K562 (cell line): Measurements from ENCODE around the gene DAO. TPM values are rescaled to one million over a fixed set of nuclear protein-coding genes. Genes with fewer than 3 reads are reported as not detected.

ENCODE experiments used
- ATAC-seq: fragments of 200-7000 bp; cut with Tn5 transposase; 3 replicates; pipeline ENCODE4 v1.9.1; 2020; ENCODE audit warnings: moderate library complexity
- BruUV-seq: library from RNA; stranded (reverse); fragments of 400-500 nt; replicated peaks from 2 replicates; lab custom pipeline; 2021; lab: Mats Ljungman, UMichigan
- CTCF ChIA-PET: fragments of 300-600 bp; formaldehyde crosslinking; extraction: SDS; loops from one replicate; lab custom pipeline; 2021; ENCODE audit warnings: low intra/inter-chr PET ratio; lab: Yijun Ruan, JAX
- POLR2A ChIA-PET: fragments of 300-600, 350-650 bp; sonication (Branson Sonifier 250); formaldehyde crosslinking; extraction: SDS; loops from one replicate; lab custom pipeline; 2021; ENCODE audit warnings: antibody characterized with exemption, inconsistent platforms; lab: Yijun Ruan, JAX
- DNase-seq, 4 experiments: peaks; one replicate each; pipeline versions ENCODE4 v3.0.0 to v3.0.0-alpha.2; 2011 to 2018; ENCODE audit warnings: low spot score in 3 of 4, mixed read lengths in 3 of 4; ENCODE audit errors: extremely low read depth in 1 of 4
- FAIRE-seq: peaks from 2 replicates; lab custom pipeline; 2011; peaks lifted over from hg19 to GRCh38; lab: Jason Lieb, UNC
- H2AFZ ChIP-seq: 2 replicates; pipeline ENCODE4 v1.6.0; 2011; ENCODE audit warnings: low read depth, low read length, control low read depth, inconsistent platforms
- H3K27ac ChIP-seq: fragments of 200-600 bp; 3 replicates; pipeline ENCODE4 v1.8.0; 2011; ENCODE audit warnings: low read depth, mild to moderate bottlenecking, control low read depth, inconsistent platforms, low read length, moderate library complexity, mixed read lengths; ENCODE audit errors: extremely low read depth
- H3K27me3 ChIP-seq, 2 experiments: fragments of 300-600 bp in 1 of 2; 2 replicates in 1 of 2; 3 replicates in 1 of 2; pipeline versions ENCODE4 v1.6.0 to v1.8.0; 2011; ENCODE audit warnings: inconsistent platforms in 2 of 2, low read length in 2 of 2, mild to moderate bottlenecking in 1 of 2, mixed read lengths in 1 of 2, moderate library complexity in 1 of 2; ENCODE audit not compliant: control insufficient read depth in 2 of 2, insufficient read depth in 2 of 2
- H3K36me3 ChIP-seq: fragments of 300-600 bp; 3 replicates; pipeline ENCODE4 v1.8.0; 2011; ENCODE audit warnings: mild to moderate bottlenecking, low read length, inconsistent platforms; ENCODE audit not compliant: control insufficient read depth, insufficient read depth
- H3K4me1 ChIP-seq, 2 experiments: fragments of 200-600 bp in 1 of 2; replicated peaks in 1 of 2; 2 replicates in 1 of 2; 3 replicates in 1 of 2; pipeline versions ENCODE4 v1.5.1 to v1.8.0; 2011; ENCODE audit warnings: inconsistent platforms in 2 of 2, low read length in 2 of 2, mild to moderate bottlenecking in 1 of 2, mixed read lengths in 1 of 2, moderate library complexity in 1 of 2; ENCODE audit not compliant: control insufficient read depth in 2 of 2, insufficient read depth in 2 of 2
- H3K4me2 ChIP-seq: 2 replicates; pipeline ENCODE4 v1.6.1; 2011; ENCODE audit warnings: low read length, control low read depth, inconsistent platforms, mixed read lengths; ENCODE audit not compliant: insufficient read depth
- H3K4me3 ChIP-seq: fragments of 200-600 bp; sonication (generic), shearing (Covaris generic); 2 replicates; pipeline ENCODE4 v1.5.1; 2016; ENCODE audit warnings: control low read depth, inconsistent platforms
- H3K79me2 ChIP-seq: fragments of 200-600 bp; 3 replicates; pipeline ENCODE4 v1.8.0; 2011; ENCODE audit warnings: low read length, inconsistent platforms; ENCODE audit not compliant: control insufficient read depth, insufficient read depth
- H3K9ac ChIP-seq, 2 experiments: 2 replicates each; pipeline versions ENCODE4 v1.6.0 to v1.6.1; 2011; ENCODE audit warnings: low read depth in 2 of 2, low read length in 2 of 2, control low read depth in 1 of 2, inconsistent platforms in 1 of 2, mild to moderate bottlenecking in 1 of 2, mixed read lengths in 1 of 2; ENCODE audit not compliant: insufficient read depth in 1 of 2
- H3K9me1 ChIP-seq: one replicate; pipeline ENCODE4 v1.6.0; 2011; ENCODE audit warnings: inconsistent platforms, mild to moderate bottlenecking, low read length, moderate library complexity; ENCODE audit not compliant: control insufficient read depth, insufficient read depth
- H3K9me3 ChIP-seq: replicated peaks from 2 replicates; pipeline ENCODE4 v1.5.1; 2011; ENCODE audit warnings: low read depth, low read length, inconsistent platforms; ENCODE audit not compliant: control insufficient read depth, insufficient read depth
- H4K20me1 ChIP-seq: replicated peaks from 2 replicates; pipeline ENCODE4 v1.6.1; 2011; ENCODE audit warnings: low read length, inconsistent platforms, mixed read lengths; ENCODE audit not compliant: control insufficient read depth, insufficient read depth
- CCAR2 ChIP-seq: fragments of 200-400 bp; formaldehyde crosslinking; IDR thresholded peaks from 2 replicates; pipeline ENCODE4 v1.6.1; 2017; ENCODE audit warnings: mild to moderate bottlenecking, low read depth, low read length
- CHD4 ChIP-seq: fragments of 200-600 bp; sonication (generic); IDR thresholded peaks from 3 replicates; pipeline ENCODE4 v1.6.1; 2012; ENCODE audit warnings: low read depth, mild to moderate bottlenecking, mixed read lengths, low read length, inconsistent platforms; ENCODE audit not compliant: insufficient read depth, insufficient replicate concordance, poor library complexity, severe bottlenecking
- NCOA1 ChIP-seq: fragments of 450-650 bp; IDR thresholded peaks from 2 replicates; pipeline ENCODE4 v1.6.1; 2016; ENCODE audit warnings: low read depth
- ZNF668 ChIP-seq: fragments of 250-450 bp; sonication (Bioruptor Pico); IDR thresholded peaks from 2 replicates; pipeline ENCODE4 v1.8.0; 2022; ENCODE audit warnings: mild to moderate bottlenecking, inconsistent platforms
- whole genome bisulfite sequencing: fragments of 100-300 bp; shearing (Covaris generic); methylation state at CpG from one replicate; pipeline ENCODE4 v1.1.6; 2016; ENCODE audit warnings: low coverage, mixed read lengths; ENCODE audit not compliant: insufficient coverage; ENCODE audit errors: missing lambda C conversion rate; 5-methylcytosine and 5-hydroxymethylcytosine counted together
- in situ Hi-C: fragments of 300-500 bp; cut with MboI; formaldehyde crosslinking; loops from 4 replicates; pipeline ENCODE4 v1.15.0; 2018; ENCODE audit warnings: inconsistent platforms, mixed read lengths
- intact Hi-C: fragments of 100-400 bp; cut with micrococcal nuclease; formaldehyde crosslinking; loops from 2 replicates; pipeline ENCODE4 v1.14.2; 2022
- polyA plus RNA-seq, 8 experiments: library from polyadenylated mRNA; depleted of rRNA in 4 of 8; stranded (reverse) in 5 of 8; unstranded in 3 of 8; fragments of >200 nt; fragmentation: Nextera tagmentation in 2 of 8; fragmentation: Illumina TruSeq in 1 of 8; extraction: Ambion mirVana in 2 of 8; extraction: Trizol in 1 of 8; gene quantifications; 2 replicates each; pipeline versions ENCODE4 v1.2.1 to v1.2.3, GENCODE V29; 2011 to 2014; ENCODE audit warnings: inconsistent platforms in 1 of 8, missing spikeins in 1 of 8
- total RNA-seq, 7 experiments: library from RNA; depleted of rRNA in 6 of 7; stranded (reverse); fragments of >200 nt in 6 of 7; fragmentation: Illumina TruSeq in 2 of 7; extraction: Trizol in 2 of 7; gene quantifications; 2 replicates each; pipeline versions ENCODE4 v1.2.1 to v1.2.3, GENCODE V29; 2011 to 2021; ENCODE audit warnings: low replicate concordance in 1 of 7
- TF ChIP-seq, protein P1 (sequence below): fragments of 250-450 bp; sonication (Bioruptor Pico); IDR thresholded peaks from 2 replicates; pipeline ENCODE4 v1.8.0; 2022; ENCODE audit warnings: inconsistent platforms
- TF ChIP-seq, protein P2 (sequence below), 2 experiments: fragments of 450-650 bp; formaldehyde crosslinking in 1 of 2; IDR thresholded peaks; 2 replicates each; pipeline versions ENCODE4 v1.4.0 to v1.6.1; 2014 to 2020; ENCODE audit warnings: mild to moderate bottlenecking in 2 of 2, borderline replicate concordance in 1 of 2, low read depth in 1 of 2
- TF ChIP-seq, protein P3 (sequence below), 2 experiments: fragments of 450-650 bp; IDR thresholded peaks; 2 replicates each; pipeline ENCODE4 v1.6.1; 2016
- TF ChIP-seq, protein P4 (sequence below): fragments of 250-450 bp; sonication (Bioruptor Pico); IDR thresholded peaks from 2 replicates; pipeline ENCODE4 v1.8.0; 2022; ENCODE audit warnings: moderate library complexity, mild to moderate bottlenecking, inconsistent platforms

DAO gene
- total and polyA plus RNA-seq, 9 of the 15 experiments (the other 6 are each of a cell fraction or from before 2014, with no cell fraction given): not detected

DNA sequence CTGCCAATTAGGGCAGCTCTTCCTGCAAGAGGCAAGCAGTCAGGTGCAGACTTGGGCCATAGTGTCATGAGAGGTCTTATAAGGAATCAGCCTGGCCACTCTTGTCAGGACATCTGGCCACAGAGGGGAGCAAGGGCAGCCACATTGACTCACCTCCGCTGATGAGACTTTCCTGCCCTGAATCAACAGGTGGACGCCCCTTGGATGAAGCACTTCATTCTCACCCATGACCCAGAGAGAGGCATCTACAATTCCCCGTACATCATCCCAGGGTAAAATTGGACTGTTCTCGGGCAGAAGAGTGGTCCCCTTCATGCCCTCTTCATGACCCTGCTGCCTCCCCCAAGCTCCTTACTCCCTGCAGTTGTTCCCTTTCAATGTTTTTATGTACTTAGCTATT, 16.9 kb downstream of the DAO start:
- Histone ChIP-seq H3K79me2 (no peaks in the 10 kb centered on the region), H3K4me1 (no peaks in the 10 kb centered on the region), H3K27ac (no peak overlapping the region), H3K9me1 (no peaks in the 10 kb centered on the region), H3K4me3 (no peak overlapping the region), H2AFZ (no peak overlapping the region), H4K20me1 (no peaks in the 10 kb centered on the region), H3K9ac (no peak overlapping the region), H3K36me3 (no peaks in the 10 kb centered on the region), H3K27me3 (peaks cover 3 to 34% of the 10 kb centered on the region in 2 experiments; a peak in 4 of 5 replicates), H3K9me3 (no peaks in the 10 kb centered on the region), H3K4me2 (no peak overlapping the region)
- intact Hi-C loops (no loop called here), in situ Hi-C loops (no loop called here)
- ChIA-PET CTCF (no interaction called here), POLR2A (interaction anchor here (1.4 kb wide), 1 partner anchor 12 kb away, joined by 4 read pairs; no protein-coding TSS in a partner anchor)
- FAIRE-seq (no peak), DNase-seq (no peak), ATAC-seq (no peak)
- 5% methylated on average over 4 of the region's 4 CpGs for WGBS
- no TSS peak for BruUV-seq
- TF ChIP-seq CHD4: no peak
- no peak for TF ChIP-seq ZNF668 (CRISPR knock-in tag)
- no peak for TF ChIP-seq CCAR2
- TF ChIP-seq, protein P1, sequence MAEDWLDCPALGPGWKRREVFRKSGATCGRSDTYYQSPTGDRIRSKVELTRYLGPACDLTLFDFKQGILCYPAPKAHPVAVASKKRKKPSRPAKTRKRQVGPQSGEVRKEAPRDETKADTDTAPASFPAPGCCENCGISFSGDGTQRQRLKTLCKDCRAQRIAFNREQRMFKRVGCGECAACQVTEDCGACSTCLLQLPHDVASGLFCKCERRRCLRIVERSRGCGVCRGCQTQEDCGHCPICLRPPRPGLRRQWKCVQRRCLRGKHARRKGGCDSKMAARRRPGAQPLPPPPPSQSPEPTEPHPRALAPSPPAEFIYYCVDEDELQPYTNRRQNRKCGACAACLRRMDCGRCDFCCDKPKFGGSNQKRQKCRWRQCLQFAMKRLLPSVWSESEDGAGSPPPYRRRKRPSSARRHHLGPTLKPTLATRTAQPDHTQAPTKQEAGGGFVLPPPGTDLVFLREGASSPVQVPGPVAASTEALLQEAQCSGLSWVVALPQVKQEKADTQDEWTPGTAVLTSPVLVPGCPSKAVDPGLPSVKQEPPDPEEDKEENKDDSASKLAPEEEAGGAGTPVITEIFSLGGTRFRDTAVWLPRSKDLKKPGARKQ (CRISPR knock-in tag): no peak
- no peak for TF ChIP-seq NCOA1
- TF ChIP-seq, protein P2, sequence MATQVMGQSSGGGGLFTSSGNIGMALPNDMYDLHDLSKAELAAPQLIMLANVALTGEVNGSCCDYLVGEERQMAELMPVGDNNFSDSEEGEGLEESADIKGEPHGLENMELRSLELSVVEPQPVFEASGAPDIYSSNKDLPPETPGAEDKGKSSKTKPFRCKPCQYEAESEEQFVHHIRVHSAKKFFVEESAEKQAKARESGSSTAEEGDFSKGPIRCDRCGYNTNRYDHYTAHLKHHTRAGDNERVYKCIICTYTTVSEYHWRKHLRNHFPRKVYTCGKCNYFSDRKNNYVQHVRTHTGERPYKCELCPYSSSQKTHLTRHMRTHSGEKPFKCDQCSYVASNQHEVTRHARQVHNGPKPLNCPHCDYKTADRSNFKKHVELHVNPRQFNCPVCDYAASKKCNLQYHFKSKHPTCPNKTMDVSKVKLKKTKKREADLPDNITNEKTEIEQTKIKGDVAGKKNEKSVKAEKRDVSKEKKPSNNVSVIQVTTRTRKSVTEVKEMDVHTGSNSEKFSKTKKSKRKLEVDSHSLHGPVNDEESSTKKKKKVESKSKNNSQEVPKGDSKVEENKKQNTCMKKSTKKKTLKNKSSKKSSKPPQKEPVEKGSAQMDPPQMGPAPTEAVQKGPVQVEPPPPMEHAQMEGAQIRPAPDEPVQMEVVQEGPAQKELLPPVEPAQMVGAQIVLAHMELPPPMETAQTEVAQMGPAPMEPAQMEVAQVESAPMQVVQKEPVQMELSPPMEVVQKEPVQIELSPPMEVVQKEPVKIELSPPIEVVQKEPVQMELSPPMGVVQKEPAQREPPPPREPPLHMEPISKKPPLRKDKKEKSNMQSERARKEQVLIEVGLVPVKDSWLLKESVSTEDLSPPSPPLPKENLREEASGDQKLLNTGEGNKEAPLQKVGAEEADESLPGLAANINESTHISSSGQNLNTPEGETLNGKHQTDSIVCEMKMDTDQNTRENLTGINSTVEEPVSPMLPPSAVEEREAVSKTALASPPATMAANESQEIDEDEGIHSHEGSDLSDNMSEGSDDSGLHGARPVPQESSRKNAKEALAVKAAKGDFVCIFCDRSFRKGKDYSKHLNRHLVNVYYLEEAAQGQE (IDR thresholded peaks at IDR 0.05; ENCODE audit: borderline replicate concordance): no peak
- TF ChIP-seq, protein P2 (CRISPR knock-in tag; IDR thresholded peaks at IDR 0.05; ENCODE audit: low read depth): no peak
- TF ChIP-seq, protein P3, sequence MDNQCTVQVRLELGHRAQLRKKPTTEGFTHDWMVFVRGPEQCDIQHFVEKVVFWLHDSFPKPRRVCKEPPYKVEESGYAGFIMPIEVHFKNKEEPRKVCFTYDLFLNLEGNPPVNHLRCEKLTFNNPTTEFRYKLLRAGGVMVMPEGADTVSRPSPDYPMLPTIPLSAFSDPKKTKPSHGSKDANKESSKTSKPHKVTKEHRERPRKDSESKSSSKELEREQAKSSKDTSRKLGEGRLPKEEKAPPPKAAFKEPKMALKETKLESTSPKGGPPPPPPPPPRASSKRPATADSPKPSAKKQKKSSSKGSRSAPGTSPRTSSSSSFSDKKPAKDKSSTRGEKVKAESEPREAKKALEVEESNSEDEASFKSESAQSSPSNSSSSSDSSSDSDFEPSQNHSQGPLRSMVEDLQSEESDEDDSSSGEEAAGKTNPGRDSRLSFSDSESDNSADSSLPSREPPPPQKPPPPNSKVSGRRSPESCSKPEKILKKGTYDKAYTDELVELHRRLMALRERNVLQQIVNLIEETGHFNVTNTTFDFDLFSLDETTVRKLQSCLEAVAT (IDR thresholded peaks at IDR 0.05): no peak
- TF ChIP-seq, protein P4, sequence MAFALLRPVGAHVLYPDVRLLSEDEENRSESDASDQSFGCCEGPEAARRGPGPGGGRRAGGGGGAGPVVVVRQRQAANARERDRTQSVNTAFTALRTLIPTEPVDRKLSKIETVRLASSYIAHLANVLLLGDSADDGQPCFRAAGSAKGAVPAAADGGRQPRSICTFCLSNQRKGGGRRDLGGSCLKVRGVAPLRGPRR (CRISPR knock-in tag): no peak
